ENCODE data around the gene EXOC4. TPM values are rescaled to one million over a fixed set of nuclear protein-coding genes. Genes with fewer than 3 reads are reported as not detected.

EXOC4 gene
- total and polyA plus RNA-seq, 2 donors from 2014 or later = 22.8 to 78.7 TPM

GRCh38 chr7:133699386-133699785, 446.5 kb downstream of the EXOC4 start:
- intact Hi-C loops (cut with DNase I) = no loop called here
- H3K4me3 ChIP-seq (ENCODE audit: low read length in 3 of 3) = no peak overlapping the region
- H3K4me1 ChIP-seq (ENCODE audit: control insufficient read depth in 2 of 3, insufficient read depth in 2 of 3, low read depth in 1 of 3, low read length in 3 of 3) = peaks cover 0 to under 1% (median 0%) of the 10 kb centered on the region in 3 donors
- no peak for FAIRE-seq
- DNase-seq = no peak
- H3K9ac ChIP-seq (ENCODE audit: low read length in 3 of 3) = no peak overlapping the region
- no peaks in the 10 kb centered on the region for H3K9me3 ChIP-seq (ENCODE audit: control insufficient read depth in 2 of 3, insufficient read depth in 1 of 3, low read length in 3 of 3)
- TF ChIP-seq CTCF (IDR thresholded peaks at IDR 0.05; ENCODE audit: borderline replicate concordance, extremely low read depth, insufficient read depth) = no peak
- no peak overlapping the region for H3K27ac ChIP-seq (ENCODE audit: low read depth in 2 of 2, low read length in 2 of 2)
- no peaks in the 10 kb centered on the region for H3K36me3 ChIP-seq (ENCODE audit: control insufficient read depth in 2 of 3, insufficient read depth in 3 of 3, low read length in 3 of 3)
- no peaks in the 10 kb centered on the region for H3K27me3 ChIP-seq (ENCODE audit: control insufficient read depth, insufficient read depth, low read length)

DNA sequence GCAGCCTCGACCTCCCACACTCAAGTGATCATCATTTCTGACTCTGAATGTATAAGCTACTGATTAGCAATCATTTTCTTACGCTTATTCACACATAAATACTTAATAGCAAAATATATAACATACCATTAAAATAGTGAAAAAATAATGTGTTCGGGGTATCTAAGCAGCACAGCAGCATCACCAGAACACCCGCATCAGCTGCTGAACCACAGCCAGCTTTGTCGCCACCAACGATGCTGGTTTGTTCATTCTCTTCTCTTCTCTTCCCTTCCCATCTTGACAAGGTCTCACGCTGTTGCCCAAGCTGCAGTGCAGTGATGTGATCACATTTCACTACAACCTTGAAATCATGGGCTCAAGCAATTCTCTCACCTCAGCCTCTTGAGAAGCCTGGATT, 449.2 kb downstream of the EXOC4 start:
- Histone ChIP-seq H3K4me1 (ENCODE audit: control insufficient read depth in 2 of 3, insufficient read depth in 2 of 3, low read depth in 1 of 3, low read length in 3 of 3) (peaks cover 0 to 3% (median 0%) of the 10 kb centered on the region in 3 donors), H3K27me3 (ENCODE audit: control insufficient read depth, insufficient read depth, low read length) (no peaks in the 10 kb centered on the region), H3K4me3 (ENCODE audit: low read length in 3 of 3) (no peak overlapping the region), H3K27ac (ENCODE audit: low read depth in 2 of 2, low read length in 2 of 2) (no peak overlapping the region), H3K36me3 (ENCODE audit: control insufficient read depth in 2 of 3, insufficient read depth in 3 of 3, low read length in 3 of 3) (no peaks in the 10 kb centered on the region), H3K9ac (ENCODE audit: low read length in 3 of 3) (no peak overlapping the region), H3K9me3 (ENCODE audit: control insufficient read depth in 2 of 3, insufficient read depth in 1 of 3, low read length in 3 of 3) (no peaks in the 10 kb centered on the region)
- intact Hi-C loops (cut with DNase I) = no loop called here
- no peak for TF ChIP-seq CTCF (IDR thresholded peaks at IDR 0.05; ENCODE audit: borderline replicate concordance, extremely low read depth, insufficient read depth)
- DNase-seq (peak in 2 of 5 donors; percentile 11 to 30), FAIRE-seq (no peak)

GRCh38 chr7:133702960-133703359, 450.1 kb downstream of the EXOC4 start:
- H3K27ac ChIP-seq (ENCODE audit: low read depth in 2 of 2, low read length in 2 of 2) = no peak overlapping the region
- no peak for FAIRE-seq
- H3K4me1 ChIP-seq (ENCODE audit: control insufficient read depth in 2 of 3, insufficient read depth in 2 of 3, low read depth in 1 of 3, low read length in 3 of 3) = peaks cover 0 to 3% (median 0%) of the 10 kb centered on the region in 3 donors
- no peaks in the 10 kb centered on the region for H3K27me3 ChIP-seq (ENCODE audit: control insufficient read depth, insufficient read depth, low read length)
- H3K4me3 ChIP-seq (ENCODE audit: low read length in 3 of 3) = no peak overlapping the region
- H3K9me3 ChIP-seq (ENCODE audit: control insufficient read depth in 2 of 3, insufficient read depth in 1 of 3, low read length in 3 of 3) = no peaks in the 10 kb centered on the region
- intact Hi-C loops (cut with DNase I) = no loop called here
- DNase-seq = no peak
- no peaks in the 10 kb centered on the region for H3K36me3 ChIP-seq (ENCODE audit: control insufficient read depth in 2 of 3, insufficient read depth in 3 of 3, low read length in 3 of 3)
- no peak overlapping the region for H3K9ac ChIP-seq (ENCODE audit: low read length in 3 of 3)
- TF ChIP-seq CTCF (IDR thresholded peaks at IDR 0.05; ENCODE audit: borderline replicate concordance, extremely low read depth, insufficient read depth) = no peak

GRCh38 chr7:133703547-133703946, 450.7 kb downstream of the EXOC4 start:
- intact Hi-C loops (cut with DNase I) = no loop called here
- FAIRE-seq = no peak
- no peak overlapping the region for H3K9ac ChIP-seq (ENCODE audit: low read length in 3 of 3)
- H3K36me3 ChIP-seq (ENCODE audit: control insufficient read depth in 2 of 3, insufficient read depth in 3 of 3, low read length in 3 of 3) = no peaks in the 10 kb centered on the region
- no peaks in the 10 kb centered on the region for H3K9me3 ChIP-seq (ENCODE audit: control insufficient read depth in 2 of 3, insufficient read depth in 1 of 3, low read length in 3 of 3)
- peak in 2 of 5 donors; percentile 35 to 43 for DNase-seq
- TF ChIP-seq CTCF (IDR thresholded peaks at IDR 0.05; ENCODE audit: borderline replicate concordance, extremely low read depth, insufficient read depth) = no peak
- H3K27me3 ChIP-seq (ENCODE audit: control insufficient read depth, insufficient read depth, low read length) = no peaks in the 10 kb centered on the region
- H3K27ac ChIP-seq (ENCODE audit: low read depth in 2 of 2, low read length in 2 of 2) = no peak overlapping the region
- H3K4me3 ChIP-seq (ENCODE audit: low read length in 3 of 3) = no peak overlapping the region
- peaks cover 0 to 3% (median 0%) of the 10 kb centered on the region in 3 donors for H3K4me1 ChIP-seq (ENCODE audit: control insufficient read depth in 2 of 3, insufficient read depth in 2 of 3, low read depth in 1 of 3, low read length in 3 of 3)

Data from kidney (tissue), 14 donors.